ENCODE results near the gene IKZF2.

The IKZF2 gene

GRCh38 chr2:212995920-212996319, 155.5 kb downstream of the IKZF2 start:
- DNase-seq = no peak

- no peak for DNase-seq
Measured at GRCh38 chr2:212994976-212995375, 156.4 kb downstream of the IKZF2 start.

DNA sequence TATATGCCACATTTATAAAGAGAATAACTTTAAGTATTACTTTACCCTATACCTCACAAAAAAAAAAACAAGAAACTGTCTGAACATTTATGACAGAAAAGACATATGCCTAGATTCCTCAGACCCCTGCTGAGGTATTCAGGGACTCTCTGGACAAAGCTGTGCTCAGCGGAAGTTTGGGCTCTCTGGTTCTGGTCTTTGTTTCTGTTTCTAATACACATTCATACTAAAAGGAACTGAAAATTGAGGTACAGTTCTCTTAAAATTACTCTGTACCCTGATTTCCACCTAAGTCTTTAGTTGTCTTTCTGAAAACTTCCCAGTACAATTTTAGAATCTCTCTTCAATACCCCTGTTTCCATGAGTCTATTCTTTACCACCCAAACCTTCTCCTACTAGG, 160.3 kb downstream of the IKZF2 start:
- DNase-seq = no peak

- no peak for DNase-seq
Measured at GRCh38 chr2:212990697-212991096, 160.7 kb downstream of the IKZF2 start.

DNA sequence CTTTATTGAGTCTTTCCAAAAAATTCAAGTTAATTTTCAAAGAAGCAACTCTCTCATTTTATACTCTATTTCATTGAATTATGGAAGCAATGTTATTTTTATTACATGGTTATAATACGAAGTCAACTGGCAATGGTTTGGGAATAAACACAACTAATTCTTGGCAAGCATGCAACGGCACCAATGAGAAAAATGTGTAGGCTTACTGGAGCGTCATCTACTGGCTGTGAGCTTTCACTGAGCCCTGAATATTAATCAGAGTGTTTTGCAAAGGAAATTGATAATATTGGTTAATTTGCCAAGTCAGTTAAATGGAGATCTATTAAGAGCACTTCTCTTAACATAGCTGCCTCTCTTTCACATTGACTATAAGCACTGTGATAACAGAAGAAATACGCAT, 163.9 kb downstream of the IKZF2 start:
- DNase-seq = no peak

- no peak for DNase-seq
Measured at GRCh38 chr2:212984129-212984528, 167.3 kb downstream of the IKZF2 start.

DNA sequence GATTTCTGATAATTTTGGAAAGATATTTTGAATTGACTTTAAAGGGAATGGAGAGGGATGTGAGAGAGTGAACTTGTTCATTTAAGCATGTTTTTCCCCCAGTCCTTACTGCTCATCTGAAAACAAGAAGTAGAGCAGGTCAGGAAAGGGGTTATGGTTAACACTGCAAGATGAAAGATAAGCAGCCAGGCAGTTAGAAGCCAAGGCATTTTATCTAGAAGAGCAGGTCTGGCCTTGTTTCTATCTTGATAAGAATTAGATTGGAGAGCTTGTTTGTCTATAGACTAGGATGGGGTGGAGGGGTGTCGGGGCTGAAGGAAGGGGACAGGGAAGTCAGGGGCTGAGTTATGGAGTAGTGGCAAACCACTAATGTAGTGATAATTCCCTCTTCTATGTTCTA, 171.6 kb downstream of the IKZF2 start:
- no peak for DNase-seq

DNA sequence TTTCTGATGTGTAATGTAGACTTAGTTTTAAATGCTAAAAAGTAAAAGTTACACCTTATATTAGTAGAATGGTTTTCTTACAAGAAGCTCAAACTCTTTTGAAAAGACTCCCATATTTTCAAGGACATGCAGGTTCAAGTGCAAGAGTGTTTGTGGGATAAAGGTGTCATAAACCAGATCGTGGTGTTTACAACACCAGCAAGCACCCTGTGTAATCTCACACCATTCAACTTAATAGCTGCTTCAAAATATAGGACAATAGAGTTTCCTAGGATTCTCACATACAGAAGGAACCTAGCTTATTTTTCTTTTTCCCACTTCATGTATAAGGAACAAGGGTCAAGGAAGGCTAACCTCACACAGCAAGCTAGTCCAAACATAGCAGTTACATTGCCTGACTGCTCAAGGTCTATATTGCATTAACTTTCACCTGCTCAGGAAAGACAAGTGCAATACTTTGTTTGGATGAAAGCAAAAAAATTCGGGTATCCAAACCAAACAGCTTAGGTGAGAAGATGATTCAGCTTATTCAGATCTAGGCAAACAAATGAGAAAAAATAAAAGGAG, 172.3 kb downstream of the IKZF2 start:
- no peak for DNase-seq

GRCh38 chr2:212977152-212977551, 174.3 kb downstream of the IKZF2 start:
- no peak for DNase-seq

GRCh38 chr2:212975333-212975732, 176.1 kb downstream of the IKZF2 start:
- DNase-seq = no peak

DNA sequence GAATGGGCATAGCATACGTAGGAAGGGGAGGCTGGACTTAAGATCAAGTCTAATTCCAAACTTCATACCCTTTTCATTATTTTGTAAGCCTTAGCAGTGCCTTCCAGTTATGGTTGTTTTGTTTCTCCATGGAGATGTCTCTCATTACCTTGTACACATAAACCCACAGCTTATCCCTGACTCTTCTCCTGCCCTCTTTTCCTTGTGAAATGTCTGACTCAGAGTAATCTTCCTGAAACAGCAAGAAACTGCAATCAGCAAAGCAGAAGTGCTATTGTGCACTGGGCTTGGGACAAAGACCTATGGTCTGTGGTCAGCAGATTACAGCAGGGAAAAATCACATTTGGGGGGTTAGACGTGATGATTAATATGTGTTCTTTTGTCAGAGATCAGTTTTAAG, 176.7 kb downstream of the IKZF2 start:
- DNase-seq = no peak

- DNase-seq = no peak
Measured at GRCh38 chr2:212973347-212973746, 178.1 kb downstream of the IKZF2 start.

DNA sequence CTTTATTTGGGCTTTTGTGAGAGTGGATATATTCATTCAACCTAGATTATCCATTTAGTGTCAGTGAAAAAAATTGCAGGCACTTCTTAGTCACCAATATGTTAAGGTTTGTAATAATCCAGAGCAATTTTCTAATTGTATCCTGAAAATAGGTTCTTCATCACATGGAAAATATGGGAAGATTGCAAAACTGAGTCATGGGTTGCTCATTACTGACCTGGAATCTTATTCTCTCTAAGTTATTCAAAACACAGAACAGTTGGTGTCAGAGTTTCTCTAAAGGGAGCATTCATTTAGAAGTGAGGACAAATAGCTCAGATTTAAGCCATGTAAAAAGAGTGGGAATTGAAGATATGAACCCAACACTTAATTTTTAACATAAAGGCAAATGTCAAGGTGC, 181.3 kb downstream of the IKZF2 start:
- no peak for DNase-seq

- no peak for DNase-seq
Measured at GRCh38 chr2:212968284-212969081, 182.9 kb downstream of the IKZF2 start.

- DNase-seq = no peak
Measured at GRCh38 chr2:212966884-212967283, 184.5 kb downstream of the IKZF2 start.

GRCh38 chr2:212962691-212963090, 188.7 kb downstream of the IKZF2 start:
- DNase-seq = no peak

DNA sequence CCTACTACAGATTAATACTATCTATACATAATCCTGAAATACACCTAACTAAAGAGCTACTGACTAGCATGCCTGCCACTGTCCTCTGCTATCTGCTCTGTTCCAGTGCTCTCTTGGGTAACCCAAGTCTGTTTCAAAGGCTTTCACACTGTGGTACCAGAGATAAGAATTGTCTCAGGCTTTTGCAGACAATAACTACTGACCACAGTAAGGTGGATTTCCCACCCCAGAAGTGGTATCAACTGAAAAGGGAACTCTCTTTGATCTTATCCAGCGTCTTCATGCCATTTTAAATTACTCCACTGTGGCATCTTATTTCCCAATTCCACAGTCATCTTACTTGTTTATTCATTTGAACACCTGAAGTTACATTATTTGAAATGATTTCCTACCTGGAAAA, 190.2 kb downstream of the IKZF2 start:
- DNase-seq = no peak

DNA sequence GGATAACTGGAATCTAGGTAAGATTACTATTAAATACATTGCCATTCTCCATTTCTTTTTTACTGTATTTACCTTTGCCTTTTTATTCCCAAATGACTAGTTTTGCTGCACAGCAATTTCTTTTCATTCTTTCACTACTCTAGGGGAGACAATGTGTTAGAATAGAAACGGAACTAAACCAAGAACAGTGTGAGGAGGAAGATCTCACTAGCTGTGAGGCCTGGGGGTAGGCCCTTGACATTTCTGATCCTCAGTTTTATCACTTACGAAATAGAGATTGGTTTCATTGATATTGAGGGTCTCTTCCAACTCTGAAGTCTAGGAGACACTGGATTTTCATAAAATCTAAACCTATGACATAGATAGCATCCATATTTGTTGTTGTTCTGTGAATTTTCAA, 191.1 kb downstream of the IKZF2 start:
- DNase-seq = no peak

GRCh38 chr2:212959471-212960117, 191.8 kb downstream of the IKZF2 start:
- DNase-seq = no peak

DNA sequence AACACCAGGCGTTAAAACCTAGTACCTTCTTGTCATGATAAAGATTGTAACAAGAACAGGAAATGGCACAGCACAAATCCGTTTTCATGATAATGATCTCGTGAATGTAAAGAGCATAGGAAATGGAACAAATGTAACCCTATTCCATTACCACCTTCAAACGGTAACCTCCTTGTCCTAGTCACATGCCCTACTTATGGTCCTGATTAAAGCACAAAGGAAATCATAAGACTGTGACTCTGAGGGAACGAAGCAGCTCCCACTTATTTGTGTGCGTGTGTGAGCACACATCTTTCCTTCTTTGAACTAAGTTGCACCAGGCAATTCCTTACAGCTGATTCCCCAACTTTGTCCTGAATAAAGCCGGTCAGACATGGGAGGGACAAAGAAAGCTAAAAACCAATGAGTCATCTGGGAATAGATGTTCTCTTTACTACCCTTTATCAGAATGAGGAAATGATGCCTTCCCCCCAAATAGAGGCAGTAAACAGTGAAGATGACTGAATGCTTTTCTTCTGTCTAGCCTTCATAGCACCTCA, 192.6 kb downstream of the IKZF2 start:
- no peak for DNase-seq

DNA sequence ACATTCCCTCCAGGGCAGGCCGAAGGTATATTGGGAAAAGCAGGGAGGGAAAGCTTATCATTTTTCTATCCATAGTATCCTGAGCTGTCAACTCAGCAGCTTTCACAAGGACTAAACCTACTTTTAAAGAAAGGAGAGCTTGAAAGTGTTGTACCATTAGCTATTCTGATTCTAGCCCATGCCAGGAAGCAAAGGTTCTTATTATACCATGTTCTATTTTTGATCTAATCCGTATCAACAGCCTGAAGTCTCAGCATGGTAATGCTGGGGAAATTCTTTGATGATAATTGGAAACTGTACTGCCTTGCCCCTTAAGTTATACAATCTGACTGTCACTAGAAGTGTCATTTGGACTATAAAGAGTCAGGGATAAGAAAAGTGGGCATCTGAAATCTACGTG, 193.3 kb downstream of the IKZF2 start:
- no peak for DNase-seq

GRCh38 chr2:212957624-212958023, 193.8 kb downstream of the IKZF2 start:
- DNase-seq = no peak

- DNase-seq = no peak
Measured at GRCh38 chr2:212956665-212957607, 194.5 kb downstream of the IKZF2 start.
